A673 (cell line): Measurements from ENCODE around the gene USP40. TPM values are rescaled to one million over a fixed set of nuclear protein-coding genes. Genes with fewer than 3 reads are reported as not detected.

Experiments
- BruUV-seq: library from RNA; stranded (reverse); fragments of 400-500 nt; replicated peaks from 2 replicates; lab custom pipeline; 2021; lab: Mats Ljungman, UMichigan
- CTCF ChIA-PET: fragments of 300-600 bp; sonication (Branson Sonifier 250); formaldehyde crosslinking; loops from one replicate; lab custom pipeline; 2022; ENCODE audit warnings: antibody characterized with exemption; lab: Charles Lee
- POLR2A ChIA-PET: fragments of 300-600 bp; sonication (Branson Sonifier 250); formaldehyde crosslinking; loops from one replicate; lab custom pipeline; 2022; ENCODE audit warnings: antibody characterized with exemption; ENCODE audit not compliant: low non-redundant PET; lab: Charles Lee
- DNase-seq: peaks from one replicate; pipeline ENCODE4 v3.0.0-alpha.2; 2015; ENCODE audit warnings: low spot score
- H3K27ac ChIP-seq: fragments of 200-600 bp; sonication (generic); 2 replicates; pipeline ENCODE4 v1.5.1; 2016; ENCODE audit warnings: mixed run types, low read depth, mild to moderate bottlenecking, mixed read lengths, antibody characterized with exemption, low read length; ENCODE audit not compliant: poor library complexity, severe bottlenecking
- H3K27me3 ChIP-seq: fragments of 200-600 bp; sonication (generic); replicated peaks from 2 replicates; pipeline ENCODE4 v1.6.1; 2017; ENCODE audit warnings: mixed run types, low read depth, mild to moderate bottlenecking, mixed read lengths, antibody characterized with exemption, low read length; ENCODE audit not compliant: insufficient read depth, poor library complexity
- H3K36me3 ChIP-seq: fragments of 200-600 bp; sonication (generic); 2 replicates; pipeline ENCODE4 v1.6.1; 2016; ENCODE audit warnings: mixed run types, mild to moderate bottlenecking, mixed read lengths, antibody characterized with exemption, low read length; ENCODE audit not compliant: insufficient read depth, poor library complexity, severe bottlenecking
- H3K4me1 ChIP-seq: fragments of 200-600 bp; sonication (generic); 2 replicates; pipeline ENCODE4 v1.6.1; 2017; ENCODE audit warnings: mixed run types, mild to moderate bottlenecking, mixed read lengths, antibody characterized with exemption, low read length; ENCODE audit not compliant: insufficient read depth, poor library complexity, severe bottlenecking
- H3K4me3 ChIP-seq: fragments of 200-600 bp; sonication (generic); 2 replicates; pipeline ENCODE4 v1.5.1; 2016; ENCODE audit warnings: low read depth, mixed run types, mild to moderate bottlenecking, mixed read lengths, low read length; ENCODE audit not compliant: poor library complexity, severe bottlenecking
- H3K9me3 ChIP-seq: fragments of 200-600 bp; sonication (generic); 2 replicates; pipeline ENCODE4 v1.6.1; 2016; ENCODE audit warnings: mixed run types, low read depth, mild to moderate bottlenecking, mixed read lengths, antibody characterized with exemption, low read length; ENCODE audit not compliant: poor library complexity, severe bottlenecking
- EZH2 ChIP-seq: fragments of 200-600 bp; sonication (generic); IDR thresholded peaks from 2 replicates; pipeline ENCODE4 v1.6.1; 2017; ENCODE audit warnings: borderline replicate concordance, low read depth, mild to moderate bottlenecking, mixed read lengths, antibody characterized with exemption, low read length; ENCODE audit not compliant: poor library complexity, severe bottlenecking
- intact Hi-C: fragments of 100-400 bp; cut with micrococcal nuclease; formaldehyde crosslinking; loops from one replicate; pipeline ENCODE4 v1.10.0; 2022; ENCODE audit not compliant: unreplicated experiment
- total RNA-seq: library from RNA; stranded (reverse); gene quantifications from 2 replicates; pipeline ENCODE4 v1.2.3, GENCODE V29; 2021
- TF ChIP-seq, protein P1 (sequence below): fragments of 300-800, 200-600 bp; sonication (generic); conservative IDR thresholded peaks from 2 replicates; pipeline ENCODE4 v1.5.1; 2017; ENCODE audit warnings: low read depth, mild to moderate bottlenecking, antibody characterized with exemption, low read length, moderate library complexity, mixed read lengths

Gene USP40
- total RNA-seq, 1 experiment from 2014 or later, result 29.6 TPM

DNA sequence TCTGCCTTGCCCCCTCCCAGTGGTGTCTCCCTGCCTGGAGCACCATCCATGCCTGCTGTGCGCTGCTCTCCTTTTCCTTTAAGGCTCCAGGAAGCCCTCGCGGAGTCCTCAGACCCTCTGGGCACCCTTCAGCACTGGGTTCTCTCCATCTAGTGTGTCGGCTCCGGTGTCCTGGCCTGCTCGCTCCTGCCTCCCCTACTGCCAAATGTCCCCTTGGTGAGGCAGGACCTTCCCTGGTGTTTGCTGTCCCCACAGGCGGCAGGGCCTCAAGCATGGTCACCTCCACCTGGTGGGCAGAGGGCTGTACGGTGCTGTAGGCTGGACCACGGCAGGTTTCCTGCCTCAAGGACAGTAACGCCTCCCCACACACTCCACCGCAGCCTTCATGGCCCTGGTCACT is 122.1 kb downstream of the USP40 start:
- Histone ChIP-seq H3K4me3 (no peak overlapping the region), H3K27ac (peak overlapping the region; percentile 43), H3K36me3 (peaks cover 34% of the 10 kb centered on the region), H3K27me3 (no peaks in the 10 kb centered on the region), H3K4me1 (peaks cover 7% of the 10 kb centered on the region), H3K9me3 (no peaks in the 10 kb centered on the region)
- ChIA-PET POLR2A (no interaction called here), CTCF (interaction anchor here (1.5 kb wide), 1 partner anchor 40 kb away, joined by 5 read pairs; no protein-coding TSS in a partner anchor)
- BruUV-seq, result no TSS peak
- intact Hi-C loops, result no loop called here
- no peak for DNase-seq
- no peak for TF ChIP-seq EZH2
- TF ChIP-seq, protein P1, sequence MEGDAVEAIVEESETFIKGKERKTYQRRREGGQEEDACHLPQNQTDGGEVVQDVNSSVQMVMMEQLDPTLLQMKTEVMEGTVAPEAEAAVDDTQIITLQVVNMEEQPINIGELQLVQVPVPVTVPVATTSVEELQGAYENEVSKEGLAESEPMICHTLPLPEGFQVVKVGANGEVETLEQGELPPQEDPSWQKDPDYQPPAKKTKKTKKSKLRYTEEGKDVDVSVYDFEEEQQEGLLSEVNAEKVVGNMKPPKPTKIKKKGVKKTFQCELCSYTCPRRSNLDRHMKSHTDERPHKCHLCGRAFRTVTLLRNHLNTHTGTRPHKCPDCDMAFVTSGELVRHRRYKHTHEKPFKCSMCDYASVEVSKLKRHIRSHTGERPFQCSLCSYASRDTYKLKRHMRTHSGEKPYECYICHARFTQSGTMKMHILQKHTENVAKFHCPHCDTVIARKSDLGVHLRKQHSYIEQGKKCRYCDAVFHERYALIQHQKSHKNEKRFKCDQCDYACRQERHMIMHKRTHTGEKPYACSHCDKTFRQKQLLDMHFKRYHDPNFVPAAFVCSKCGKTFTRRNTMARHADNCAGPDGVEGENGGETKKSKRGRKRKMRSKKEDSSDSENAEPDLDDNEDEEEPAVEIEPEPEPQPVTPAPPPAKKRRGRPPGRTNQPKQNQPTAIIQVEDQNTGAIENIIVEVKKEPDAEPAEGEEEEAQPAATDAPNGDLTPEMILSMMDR, result no peak

DNA sequence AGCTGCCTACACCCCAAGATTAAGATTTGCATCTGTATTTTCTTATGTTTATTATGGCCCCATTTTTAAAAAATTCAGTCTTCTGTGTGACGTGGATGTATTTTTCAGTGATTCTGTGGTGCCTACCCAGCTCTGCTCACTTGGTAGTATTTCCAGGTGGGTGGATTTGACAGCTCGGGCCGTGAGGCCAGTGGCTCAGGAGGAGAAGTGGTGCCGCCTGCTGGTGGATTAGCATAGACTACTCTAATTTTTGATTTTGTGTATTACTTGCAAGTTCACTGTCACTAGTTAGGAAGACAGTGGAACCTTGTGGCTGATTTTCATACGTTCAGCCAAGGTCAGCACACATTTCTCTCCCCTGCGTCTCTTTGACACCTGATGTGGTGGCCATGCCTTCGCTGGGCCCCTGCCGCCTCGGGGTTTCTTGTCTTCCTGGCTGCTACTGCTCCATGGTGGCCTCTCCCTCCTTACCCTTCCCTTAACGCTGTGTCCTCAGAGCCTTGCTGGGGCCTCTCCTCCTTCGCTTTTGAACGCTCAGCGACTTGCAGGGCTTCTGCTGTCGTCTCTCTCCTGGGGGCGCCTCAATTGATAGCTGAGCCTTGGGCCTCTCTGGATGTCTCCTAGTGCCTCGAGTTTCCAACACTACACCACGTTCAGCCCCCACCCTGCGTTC is 122.9 kb downstream of the USP40 start:
- intact Hi-C loops, result loop anchor here (1.0 to 2.0 kb wide), 3 partner anchors 39 to 191 kb away; no protein-coding TSS in a partner anchor
- DNase-seq, result peak; percentile 86
- POLR2A ChIA-PET, result no interaction called here
- Histone ChIP-seq H3K36me3 (peaks cover 27% of the 10 kb centered on the region), H3K4me3 (no peak overlapping the region), H3K27ac (peak overlapping the region; percentile 43), H3K9me3 (no peaks in the 10 kb centered on the region), H3K27me3 (no peaks in the 10 kb centered on the region), H3K4me1 (peaks cover 3% of the 10 kb centered on the region)
- no TSS peak for BruUV-seq
- CTCF ChIA-PET, result interaction anchor here (0.6 to 1.5 kb wide), 5 partner anchors 27 to 838 kb away, joined by 3 to 5 read pairs (median 3); no protein-coding TSS in a partner anchor
- TF ChIP-seq EZH2, result no peak
- TF ChIP-seq, protein P1, result peak; percentile 85

DNA sequence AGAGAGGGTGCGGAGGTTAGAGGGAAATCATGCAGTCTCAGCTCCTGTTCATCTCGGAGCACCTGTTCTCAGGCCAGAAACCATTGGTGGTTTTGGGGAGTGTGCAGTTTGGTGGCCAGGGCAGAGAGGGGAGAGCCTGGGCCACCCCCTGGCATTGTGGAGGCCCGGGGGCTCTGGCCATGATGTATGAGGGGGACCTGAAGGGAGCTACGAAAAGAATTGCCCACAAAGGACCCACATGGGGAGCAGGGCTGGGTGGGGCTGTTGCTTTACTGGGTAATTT is 124.6 kb downstream of the USP40 start:
- peaks cover 4% of the 10 kb centered on the region for H3K4me1 ChIP-seq
- BruUV-seq, result no TSS peak
- H3K9me3 ChIP-seq, result no peaks in the 10 kb centered on the region
- no peak overlapping the region for H3K27ac ChIP-seq
- DNase-seq, result no peak
- H3K4me3 ChIP-seq, result no peak overlapping the region
- H3K27me3 ChIP-seq, result no peaks in the 10 kb centered on the region
- TF ChIP-seq, protein P1, result no peak
- TF ChIP-seq EZH2, result no peak
- ChIA-PET POLR2A (no interaction called here), CTCF (no interaction called here)
- H3K36me3 ChIP-seq, result peaks cover 20% of the 10 kb centered on the region
- intact Hi-C loops, result loop anchor here (2.0 kb wide), 2 partner anchors 85 to 189 kb away; no protein-coding TSS in a partner anchor
